ENCODE measurements around the gene IAH1.

The IAH1 gene

DNA sequence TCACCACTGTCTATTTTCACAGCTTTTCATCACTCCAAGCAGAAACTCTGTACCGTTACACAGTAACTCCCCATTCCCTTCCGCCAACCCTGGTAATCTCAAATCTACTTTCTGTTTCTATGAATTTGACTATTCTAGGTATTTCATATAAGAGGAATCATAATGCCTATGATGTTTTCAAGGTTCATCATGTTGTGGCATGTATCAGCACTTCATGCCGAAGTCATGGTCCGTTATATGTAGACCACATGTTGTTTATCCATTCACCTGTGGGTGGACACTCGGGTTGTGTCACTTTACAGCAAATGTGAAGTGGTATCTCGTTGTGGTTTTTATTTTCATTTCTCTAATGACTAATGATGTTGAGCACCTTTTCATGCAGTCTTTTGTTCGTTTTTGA lies 29.3 kb upstream of the IAH1 start:
- Histone ChIP-seq H3K36me3 (ENCODE audit: insufficient read depth) (peaks cover 3% of the 10 kb centered on the region; the same call in 1 of the 2 replicates), H3K9ac (no peak overlapping the region), H3K27me3 (ENCODE audit: insufficient read depth, low read depth) (no peaks in the 10 kb centered on the region), H3K4me3 (IDR thresholded peaks at IDR 0.05; ENCODE audit: insufficient read depth, low read depth, low read length) (no peak overlapping the region), H4K20me1 (ENCODE audit: insufficient read depth) (no peaks in the 10 kb centered on the region), H3K27ac (no peak overlapping the region), H3K4me1 (ENCODE audit: low read depth, poor library complexity, severe bottlenecking) (no peaks in the 10 kb centered on the region), H2AFZ (ENCODE audit: low read depth) (no peak overlapping the region), H3K79me2 (ENCODE audit: insufficient read depth, low read depth) (no peaks in the 10 kb centered on the region), H3K4me2 (no peak overlapping the region)
- TF ChIP-seq, protein P1, sequence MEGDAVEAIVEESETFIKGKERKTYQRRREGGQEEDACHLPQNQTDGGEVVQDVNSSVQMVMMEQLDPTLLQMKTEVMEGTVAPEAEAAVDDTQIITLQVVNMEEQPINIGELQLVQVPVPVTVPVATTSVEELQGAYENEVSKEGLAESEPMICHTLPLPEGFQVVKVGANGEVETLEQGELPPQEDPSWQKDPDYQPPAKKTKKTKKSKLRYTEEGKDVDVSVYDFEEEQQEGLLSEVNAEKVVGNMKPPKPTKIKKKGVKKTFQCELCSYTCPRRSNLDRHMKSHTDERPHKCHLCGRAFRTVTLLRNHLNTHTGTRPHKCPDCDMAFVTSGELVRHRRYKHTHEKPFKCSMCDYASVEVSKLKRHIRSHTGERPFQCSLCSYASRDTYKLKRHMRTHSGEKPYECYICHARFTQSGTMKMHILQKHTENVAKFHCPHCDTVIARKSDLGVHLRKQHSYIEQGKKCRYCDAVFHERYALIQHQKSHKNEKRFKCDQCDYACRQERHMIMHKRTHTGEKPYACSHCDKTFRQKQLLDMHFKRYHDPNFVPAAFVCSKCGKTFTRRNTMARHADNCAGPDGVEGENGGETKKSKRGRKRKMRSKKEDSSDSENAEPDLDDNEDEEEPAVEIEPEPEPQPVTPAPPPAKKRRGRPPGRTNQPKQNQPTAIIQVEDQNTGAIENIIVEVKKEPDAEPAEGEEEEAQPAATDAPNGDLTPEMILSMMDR (conservative IDR thresholded peaks at IDR 0.05; ENCODE audit: low read depth, low read length): no peak

DNA sequence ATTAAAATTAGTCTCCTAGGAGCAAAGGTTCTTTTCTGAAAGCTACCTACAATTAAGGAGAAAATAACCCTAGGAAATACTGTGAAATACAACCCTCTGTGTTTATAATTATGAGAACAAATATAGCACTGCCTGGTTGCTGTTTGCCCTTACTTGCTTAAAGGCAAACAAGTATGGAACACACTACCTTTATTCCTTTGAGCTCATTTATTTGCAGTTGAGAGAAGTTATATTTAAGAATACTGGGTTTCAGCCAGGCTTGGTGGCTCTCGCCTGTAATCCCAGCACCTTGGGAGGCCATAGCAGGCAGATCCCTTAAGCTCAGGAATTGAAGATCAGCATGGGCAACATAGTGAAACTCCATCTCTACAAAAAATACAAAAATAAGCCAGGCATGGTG lies 23.1 kb upstream of the IAH1 start:
- Histone ChIP-seq H3K4me2 (no peak overlapping the region), H3K36me3 (ENCODE audit: insufficient read depth) (0 out of 2 replicates have a peak, but pooled peaks cover 4% of the 10 kb centered on the region), H3K4me3 (IDR thresholded peaks at IDR 0.05; ENCODE audit: insufficient read depth, low read depth, low read length) (no peak overlapping the region), H3K79me2 (ENCODE audit: insufficient read depth, low read depth) (no peaks in the 10 kb centered on the region), H3K27me3 (ENCODE audit: insufficient read depth, low read depth) (no peaks in the 10 kb centered on the region), H2AFZ (ENCODE audit: low read depth) (no peak overlapping the region), H3K9ac (no peak overlapping the region), H3K4me1 (ENCODE audit: low read depth, poor library complexity, severe bottlenecking) (no peaks in the 10 kb centered on the region), H4K20me1 (ENCODE audit: insufficient read depth) (no peaks in the 10 kb centered on the region), H3K27ac (no peak overlapping the region)
- TF ChIP-seq, protein P1 (conservative IDR thresholded peaks at IDR 0.05; ENCODE audit: low read depth, low read length): no peak

DNA sequence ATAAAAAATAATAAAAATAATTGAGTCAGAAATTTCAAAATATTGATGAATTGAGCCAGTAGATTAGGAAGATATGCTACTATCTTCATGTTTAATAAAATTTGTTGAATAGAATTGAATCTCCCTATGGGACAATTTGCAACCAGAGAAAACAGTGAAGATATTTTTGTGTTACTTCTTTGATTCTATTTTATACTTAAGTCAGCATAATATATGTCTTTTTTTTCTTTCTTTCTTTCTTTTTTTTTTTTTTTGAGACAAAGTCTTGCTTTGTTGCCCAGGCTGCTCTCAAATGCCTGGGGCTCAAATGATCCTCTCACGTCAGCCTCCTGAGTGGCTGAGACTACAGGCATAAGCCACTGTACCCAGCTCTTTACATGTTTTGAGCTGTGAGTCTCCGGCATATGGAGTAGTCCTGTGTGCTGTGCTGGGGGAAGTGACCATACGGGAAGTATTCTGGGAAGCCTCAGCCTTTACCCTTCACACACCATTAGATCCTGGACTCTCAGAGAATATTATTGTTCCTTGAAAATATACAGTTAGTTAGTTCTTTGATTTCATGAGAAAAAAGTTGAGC lies 13.8 kb upstream of the IAH1 start:
- H3K79me2 ChIP-seq (ENCODE audit: insufficient read depth, low read depth): no peaks in the 10 kb centered on the region
- H3K9ac ChIP-seq: no peak overlapping the region
- H3K4me2 ChIP-seq: no peak overlapping the region
- H3K27me3 ChIP-seq (ENCODE audit: insufficient read depth, low read depth): no peaks in the 10 kb centered on the region
- 0 out of 2 replicates have a peak, but pooled peaks cover 6% of the 10 kb centered on the region for H3K36me3 ChIP-seq (ENCODE audit: insufficient read depth)
- H3K27ac ChIP-seq: no peak overlapping the region
- H4K20me1 ChIP-seq (ENCODE audit: insufficient read depth): no peaks in the 10 kb centered on the region
- TF ChIP-seq, protein P1 (conservative IDR thresholded peaks at IDR 0.05; ENCODE audit: low read depth, low read length): no peak
- peaks cover 36% of the 10 kb centered on the region for H3K4me1 ChIP-seq (ENCODE audit: low read depth, poor library complexity, severe bottlenecking)
- no peak overlapping the region for H2AFZ ChIP-seq (ENCODE audit: low read depth)
- H3K4me3 ChIP-seq (IDR thresholded peaks at IDR 0.05; ENCODE audit: insufficient read depth, low read depth, low read length): no peak overlapping the region

DNA sequence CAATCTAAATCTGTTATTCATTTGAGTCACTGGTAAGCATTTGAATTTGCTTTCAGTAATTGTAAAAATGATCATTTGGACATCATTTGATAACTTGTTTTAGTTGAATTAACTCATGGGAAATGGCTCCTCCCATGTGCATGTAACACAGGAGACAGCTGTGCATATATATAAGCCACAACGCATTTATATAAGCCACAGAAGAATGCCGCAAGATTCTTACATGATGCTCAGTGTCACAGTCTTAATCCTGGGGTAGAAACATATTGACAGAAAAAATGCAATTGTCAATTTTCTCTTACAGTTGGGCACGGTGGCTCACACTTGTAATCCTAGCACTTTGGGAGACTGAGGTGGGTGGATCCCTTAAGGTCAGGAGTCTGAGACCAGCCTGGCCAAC lies 13.3 kb upstream of the IAH1 start:
- H3K4me2 ChIP-seq: no peak overlapping the region
- no peak overlapping the region for H3K4me3 ChIP-seq (IDR thresholded peaks at IDR 0.05; ENCODE audit: insufficient read depth, low read depth, low read length)
- H3K9ac ChIP-seq: no peak overlapping the region
- no peak overlapping the region for H3K27ac ChIP-seq
- H3K4me1 ChIP-seq (ENCODE audit: low read depth, poor library complexity, severe bottlenecking): peaks cover 36% of the 10 kb centered on the region
- H3K36me3 ChIP-seq (ENCODE audit: insufficient read depth): 0 out of 2 replicates have a peak, but pooled peaks cover 4% of the 10 kb centered on the region
- H3K79me2 ChIP-seq (ENCODE audit: insufficient read depth, low read depth): no peaks in the 10 kb centered on the region
- no peaks in the 10 kb centered on the region for H4K20me1 ChIP-seq (ENCODE audit: insufficient read depth)
- H3K27me3 ChIP-seq (ENCODE audit: insufficient read depth, low read depth): no peaks in the 10 kb centered on the region
- TF ChIP-seq, protein P1 (conservative IDR thresholded peaks at IDR 0.05; ENCODE audit: low read depth, low read length): no peak
- H2AFZ ChIP-seq (ENCODE audit: low read depth): no peak overlapping the region
